Activated CD4-positive, alpha-beta T cell treated with anti-CD3 and anti-CD28 coated beads, Interleukin-2, amount 10 ng/mL, durations not matched to agents 7 days and 5 days (primary cell): ENCODE data around the gene SINHCAF. TPM values are rescaled to one million over a fixed set of nuclear protein-coding genes. Genes with fewer than 3 reads are reported as not detected.
"Not testable (repeated sequence)": the region's sequence is repeated elsewhere in the genome, so short reads cannot be mapped to it uniquely, and the experiment has no call there.

Experiments used
- CTCF ChIA-PET: fragments of 350-600 bp; sonication (Branson Sonifier 250); formaldehyde crosslinking; loops from one replicate; lab custom pipeline; 2021; ENCODE audit warnings: antibody characterized with exemption; lab: Charles Lee
- POLR2A ChIA-PET: fragments of 350-600 bp; sonication (Branson Sonifier 250); formaldehyde crosslinking; loops from one replicate; lab custom pipeline; 2021; ENCODE audit warnings: antibody characterized with exemption; lab: Charles Lee
- DNase-seq: peaks from one replicate; pipeline ENCODE4 v3.0.0-alpha.2; 2020
- H3K27ac Mint-ChIP-seq: one replicate; pipeline ENCODE4 v1.8.0; 2021; ENCODE audit warnings: mild to moderate bottlenecking, moderate library complexity, mixed read lengths
- H3K27me3 Mint-ChIP-seq: one replicate; pipeline ENCODE4 v1.8.0; 2021; ENCODE audit warnings: mixed read lengths
- H3K36me3 Mint-ChIP-seq: one replicate; pipeline ENCODE4 v1.8.0; 2021; ENCODE audit warnings: low read depth, mixed read lengths
- H3K4me1 Mint-ChIP-seq: one replicate; pipeline ENCODE4 v1.8.0; 2021; ENCODE audit warnings: mixed read lengths
- H3K4me3 Mint-ChIP-seq: one replicate; pipeline ENCODE4 v1.8.0; 2021; ENCODE audit warnings: mild to moderate bottlenecking, moderate library complexity, mixed read lengths
- H3K9me3 Mint-ChIP-seq: one replicate; pipeline ENCODE4 v1.8.0; 2021; ENCODE audit warnings: mixed read lengths
- total RNA-seq, 2 experiments: library from RNA; stranded (reverse); gene quantifications; one replicate each; pipeline ENCODE4 v1.2.3, GENCODE V29; 2021

Gene SINHCAF
- total RNA-seq, 2 experiments from 2014 or later, result 91.3 to 92.3 TPM

DNA sequence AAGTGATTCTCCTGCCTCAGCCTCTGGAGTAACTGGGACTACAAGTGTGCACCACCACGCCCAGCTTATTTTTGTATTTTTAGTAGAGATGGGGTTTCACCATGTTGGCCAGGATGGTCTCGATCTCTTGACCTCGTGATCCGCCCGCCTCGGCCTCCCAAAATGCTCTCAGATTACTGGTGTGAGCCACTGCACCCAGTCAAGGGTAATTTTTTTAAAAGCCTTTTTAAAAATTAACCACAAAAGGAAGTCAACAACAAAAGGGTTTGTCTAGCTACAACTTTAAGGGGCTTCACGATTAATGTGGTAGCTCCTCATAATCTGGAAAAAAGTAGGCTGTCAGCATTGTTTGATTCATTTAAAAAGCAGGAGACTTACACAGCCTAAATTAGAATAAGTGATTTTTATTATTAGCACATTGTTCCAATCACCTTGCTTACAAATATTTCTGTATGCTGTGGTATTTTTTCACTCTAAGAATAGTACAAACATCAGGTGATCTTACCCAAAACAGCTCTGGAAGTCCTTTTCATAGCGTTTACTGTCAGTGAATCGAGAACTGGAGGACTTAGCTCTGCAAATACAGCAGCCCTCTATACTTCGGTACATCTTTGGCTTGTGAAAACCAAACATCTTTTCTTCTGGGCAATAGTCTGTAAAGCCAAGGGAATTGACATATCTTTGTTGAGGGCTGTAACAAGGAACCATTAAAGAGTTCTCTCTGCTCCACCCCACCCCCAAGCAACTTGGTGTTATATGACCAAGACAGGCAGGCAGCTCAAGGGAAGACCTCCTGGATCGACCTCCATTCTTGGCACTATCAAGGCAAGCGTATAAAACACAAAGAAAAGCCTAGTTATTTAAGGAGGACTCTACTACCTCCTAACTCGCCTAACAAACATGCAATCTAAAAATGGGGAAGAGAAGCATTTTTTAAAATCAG is 28.1 kb downstream of the SINHCAF start:
- no peak overlapping the region for H3K27ac Mint-ChIP-seq
- peaks cover 28% of the 10 kb centered on the region for H3K4me1 Mint-ChIP-seq
- no peak for DNase-seq
- POLR2A ChIA-PET, result no interaction called here
- H3K27me3 Mint-ChIP-seq, result no peaks in the 10 kb centered on the region
- H3K4me3 Mint-ChIP-seq, result no peak overlapping the region
- H3K9me3 Mint-ChIP-seq, result no peaks in the 10 kb centered on the region
- H3K36me3 Mint-ChIP-seq, result peaks cover 46% of the 10 kb centered on the region
- CTCF ChIA-PET, result interaction anchor here (1.0 to 1.4 kb wide), 2 partner anchors 11 to 25 kb away, joined by 3 read pairs; no protein-coding TSS in a partner anchor

DNA sequence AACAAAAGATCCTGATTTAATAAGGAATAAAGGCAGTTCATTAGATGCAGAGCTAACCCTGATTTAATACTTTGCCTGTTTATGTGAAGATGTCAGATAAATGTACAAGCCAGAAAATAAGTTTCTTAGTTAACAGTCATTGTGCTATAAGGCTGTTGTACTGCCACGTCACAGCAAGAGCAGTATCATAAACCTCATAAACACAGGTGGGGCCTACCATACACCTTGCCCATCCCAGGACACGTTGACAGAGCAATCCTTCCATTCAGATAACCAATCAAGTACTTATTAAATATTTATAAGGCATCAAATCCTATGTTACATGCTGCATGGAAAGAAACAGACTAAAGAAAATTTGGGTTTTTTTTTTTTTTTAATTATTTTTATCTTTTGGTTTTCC is 36.5 kb downstream of the SINHCAF start:
- Mint-ChIP-seq H3K36me3 (peaks cover 62% of the 10 kb centered on the region), H3K4me1 (peaks cover 7% of the 10 kb centered on the region), H3K27ac (no peak overlapping the region), H3K4me3 (no peak overlapping the region), H3K9me3 (no peaks in the 10 kb centered on the region), H3K27me3 (no peaks in the 10 kb centered on the region)
- DNase-seq, result no peak
- CTCF ChIA-PET, result interaction anchor here (1.0 to 1.1 kb wide), 2 partner anchors 18 to 28 kb away, joined by 3 to 4 read pairs; no protein-coding TSS in a partner anchor
- POLR2A ChIA-PET, result no interaction called here

DNA sequence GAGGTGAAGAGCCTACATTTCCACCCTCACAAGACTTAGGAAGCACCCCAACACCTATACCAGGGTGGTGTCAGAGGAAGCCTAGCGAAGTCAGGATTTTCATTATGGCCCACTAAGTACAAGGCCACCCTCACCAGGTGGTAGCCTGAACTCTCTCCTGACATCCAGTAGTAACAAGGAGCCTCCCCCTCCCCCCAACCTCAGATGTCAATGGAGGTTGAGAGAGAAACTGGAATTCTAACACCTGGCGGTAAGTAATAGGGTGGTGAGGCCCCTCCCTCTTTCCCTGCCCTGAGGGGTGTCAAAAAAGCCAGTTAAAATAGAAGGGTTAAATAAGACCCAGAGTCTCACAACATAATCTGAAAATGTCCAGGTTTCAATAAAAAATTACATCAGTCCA is 37.6 kb downstream of the SINHCAF start:
- POLR2A ChIA-PET, result no interaction called here
- H3K27ac Mint-ChIP-seq, result peak overlapping the region; percentile 50
- peaks cover 64% of the 10 kb centered on the region for H3K36me3 Mint-ChIP-seq
- no peak for DNase-seq
- H3K27me3 Mint-ChIP-seq, result no peaks in the 10 kb centered on the region
- CTCF ChIA-PET, result no interaction called here
- no peaks in the 10 kb centered on the region for H3K9me3 Mint-ChIP-seq
- no peak overlapping the region for H3K4me3 Mint-ChIP-seq
- H3K4me1 Mint-ChIP-seq, result peaks cover 2% of the 10 kb centered on the region

DNA sequence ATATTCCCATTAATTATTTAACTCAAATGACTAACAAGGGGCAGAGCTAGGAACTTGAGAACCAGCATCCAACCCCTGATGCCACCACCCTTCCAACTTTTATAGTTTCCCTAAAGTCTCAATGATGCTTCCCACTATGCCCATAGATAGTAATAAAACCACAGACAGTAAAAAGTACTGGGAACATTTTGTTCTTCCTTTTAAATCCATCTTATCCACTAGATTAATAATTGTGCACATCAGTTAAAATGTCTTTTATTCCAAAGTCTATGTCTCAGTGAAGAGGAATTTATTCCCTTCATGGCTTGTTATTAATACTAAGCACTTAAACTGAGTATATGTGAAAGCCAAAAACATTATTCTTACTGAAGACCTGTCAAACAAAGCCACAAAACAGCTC is 45.8 kb downstream of the SINHCAF start:
- Mint-ChIP-seq H3K36me3 (peaks cover 44% of the 10 kb centered on the region), H3K4me1 (no peaks in the 10 kb centered on the region), H3K27me3 (no peaks in the 10 kb centered on the region), H3K4me3 (no peak overlapping the region), H3K27ac (no peak overlapping the region), H3K9me3 (no peaks in the 10 kb centered on the region)
- DNase-seq, result no peak
- ChIA-PET POLR2A (no interaction called here), CTCF (interaction anchor here (0.5 kb wide), 1 partner anchor 20 kb away, joined by 4 read pairs; no protein-coding TSS in a partner anchor)

DNA sequence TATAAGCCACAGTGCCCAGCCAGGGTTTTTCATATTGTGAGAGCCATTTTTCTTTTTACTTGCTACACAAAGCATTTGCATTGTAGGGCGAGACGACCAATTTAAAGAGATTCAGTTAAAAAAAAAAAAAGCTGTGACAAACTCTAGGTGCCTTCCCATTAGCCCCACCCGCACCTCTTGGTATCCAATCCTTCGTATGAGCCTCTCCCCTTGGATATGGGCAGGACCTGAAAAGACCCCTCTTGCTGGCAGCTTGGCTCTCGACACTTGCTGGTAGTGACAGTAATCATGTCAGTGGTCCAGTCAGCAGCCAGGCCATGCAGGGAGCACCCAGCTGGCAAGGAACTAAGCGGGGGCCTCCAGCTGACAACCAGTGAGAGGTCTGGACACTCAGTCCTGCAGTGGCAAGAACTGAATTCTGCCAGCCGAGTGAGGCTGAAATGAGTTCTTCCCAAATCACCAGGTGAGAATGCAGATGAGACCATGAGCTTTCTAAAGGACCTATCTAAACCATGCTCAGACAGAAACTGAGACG is 46.5 kb downstream of the SINHCAF start:
- Mint-ChIP-seq H3K9me3 (no peaks in the 10 kb centered on the region), H3K4me3 (no peak overlapping the region), H3K4me1 (no peaks in the 10 kb centered on the region), H3K27ac (no peak overlapping the region), H3K36me3 (peaks cover 38% of the 10 kb centered on the region), H3K27me3 (no peaks in the 10 kb centered on the region)
- no peak for DNase-seq
- POLR2A ChIA-PET, result no interaction called here
- CTCF ChIA-PET, result interaction anchor here (0.6 to 0.7 kb wide), 2 partner anchors 22 to 124 kb away, joined by 3 read pairs; no protein-coding TSS in a partner anchor

DNA sequence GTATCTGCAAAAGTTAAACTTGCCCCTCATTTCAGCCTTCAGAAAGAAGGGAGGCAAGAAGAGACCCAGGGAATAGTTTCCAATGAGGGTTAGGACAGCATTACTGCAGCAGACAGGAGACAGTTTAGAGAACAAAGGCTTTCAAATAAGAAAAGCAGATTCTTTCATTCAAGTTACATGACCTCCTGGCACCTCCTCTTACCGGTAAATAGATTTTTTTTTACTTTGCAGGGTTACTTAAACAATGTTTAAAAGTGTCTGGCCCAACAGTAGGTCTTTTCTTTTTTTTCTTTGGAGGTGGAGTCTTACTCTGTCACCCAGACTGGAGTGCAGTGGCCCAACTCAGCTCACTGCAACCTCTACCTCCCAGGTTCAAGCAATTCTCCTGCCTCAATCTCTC is 47.1 kb downstream of the SINHCAF start:
- H3K4me3 Mint-ChIP-seq, result no peak overlapping the region
- no peak for DNase-seq
- POLR2A ChIA-PET, result no interaction called here
- no peaks in the 10 kb centered on the region for H3K27me3 Mint-ChIP-seq
- no peaks in the 10 kb centered on the region for H3K4me1 Mint-ChIP-seq
- CTCF ChIA-PET, result no interaction called here
- no peaks in the 10 kb centered on the region for H3K9me3 Mint-ChIP-seq
- no peak overlapping the region for H3K27ac Mint-ChIP-seq
- peaks cover 37% of the 10 kb centered on the region for H3K36me3 Mint-ChIP-seq

DNA sequence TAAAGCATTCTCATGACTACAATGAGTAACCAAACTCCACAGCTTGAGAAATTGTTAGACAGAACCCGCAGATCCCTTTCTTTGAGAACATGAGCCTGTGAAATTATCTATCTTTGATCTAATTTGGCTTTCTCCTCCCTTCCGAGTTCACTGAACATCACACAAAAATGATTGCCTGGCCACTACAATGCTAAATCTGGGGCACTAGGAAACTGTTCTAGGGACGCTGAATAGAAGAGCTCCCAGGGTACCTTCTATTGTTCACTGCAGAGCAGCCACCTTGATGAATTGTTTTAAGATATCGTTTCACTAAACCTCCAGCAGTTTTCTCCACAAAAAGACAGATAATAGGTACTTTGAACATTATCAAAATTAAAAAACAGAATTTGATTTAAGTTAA is 47.5 kb downstream of the SINHCAF start:
- H3K4me3 Mint-ChIP-seq, result no peak overlapping the region
- H3K4me1 Mint-ChIP-seq, result no peaks in the 10 kb centered on the region
- H3K9me3 Mint-ChIP-seq, result no peaks in the 10 kb centered on the region
- H3K36me3 Mint-ChIP-seq, result peaks cover 37% of the 10 kb centered on the region
- no peak for DNase-seq
- POLR2A ChIA-PET, result no interaction called here
- CTCF ChIA-PET, result no interaction called here
- no peak overlapping the region for H3K27ac Mint-ChIP-seq
- H3K27me3 Mint-ChIP-seq, result no peaks in the 10 kb centered on the region

DNA sequence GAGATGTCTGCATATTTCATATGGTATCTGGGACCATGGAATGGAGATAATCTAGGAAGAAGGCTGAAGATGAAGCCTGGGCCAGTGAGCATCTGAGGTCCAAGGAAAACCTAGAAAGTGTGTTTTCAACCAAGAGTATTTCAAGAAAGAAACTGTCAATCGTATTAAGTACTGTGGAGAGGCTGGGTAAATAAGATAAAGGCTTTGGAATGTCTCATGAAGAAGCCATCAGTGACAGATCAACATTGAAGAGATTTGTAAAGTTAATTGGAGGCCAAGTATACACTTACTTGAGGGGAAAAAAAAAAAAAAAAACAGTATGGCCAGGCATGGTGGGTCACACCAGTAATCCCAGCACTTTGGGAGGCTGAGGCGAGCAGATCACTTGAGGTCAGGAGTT is 48.9 kb downstream of the SINHCAF start:
- no peak overlapping the region for H3K27ac Mint-ChIP-seq
- POLR2A ChIA-PET, result interaction anchor here (0.6 kb wide), 1 partner anchor 441 kb away, joined by 10 read pairs; no protein-coding TSS in a partner anchor
- DNase-seq, result no peak
- H3K36me3 Mint-ChIP-seq, result peaks cover 30% of the 10 kb centered on the region
- H3K4me3 Mint-ChIP-seq, result no peak overlapping the region
- CTCF ChIA-PET, result no interaction called here
- no peaks in the 10 kb centered on the region for H3K27me3 Mint-ChIP-seq
- H3K4me1 Mint-ChIP-seq, result no peaks in the 10 kb centered on the region
- H3K9me3 Mint-ChIP-seq, result no peaks in the 10 kb centered on the region

DNA sequence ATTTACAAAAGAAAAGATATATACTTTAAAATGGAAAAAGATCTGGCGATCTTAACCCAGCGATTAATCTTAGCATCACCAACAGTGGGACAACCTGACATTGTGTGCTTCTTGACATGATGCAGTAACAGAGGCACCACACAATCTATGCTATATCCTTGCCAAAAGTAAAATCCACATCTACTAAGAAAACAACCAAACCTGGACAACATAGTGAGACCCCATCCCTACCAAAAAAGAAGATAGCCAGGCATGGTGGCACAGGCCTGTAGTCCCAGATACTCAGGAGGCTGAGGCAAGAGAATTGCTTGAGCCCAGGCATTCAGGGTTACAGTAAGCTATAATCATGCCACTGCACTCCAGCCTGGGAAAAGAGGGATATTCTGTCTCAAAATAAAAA is 50.5 kb downstream of the SINHCAF start:
- Mint-ChIP-seq H3K4me1 (peaks cover 3% of the 10 kb centered on the region), H3K27me3 (no peaks in the 10 kb centered on the region), H3K27ac (no peak overlapping the region), H3K36me3 (peaks cover 28% of the 10 kb centered on the region), H3K4me3 (no peak overlapping the region), H3K9me3 (no peaks in the 10 kb centered on the region)
- ChIA-PET CTCF (no interaction called here), POLR2A (no interaction called here)
- no peak for DNase-seq

DNA sequence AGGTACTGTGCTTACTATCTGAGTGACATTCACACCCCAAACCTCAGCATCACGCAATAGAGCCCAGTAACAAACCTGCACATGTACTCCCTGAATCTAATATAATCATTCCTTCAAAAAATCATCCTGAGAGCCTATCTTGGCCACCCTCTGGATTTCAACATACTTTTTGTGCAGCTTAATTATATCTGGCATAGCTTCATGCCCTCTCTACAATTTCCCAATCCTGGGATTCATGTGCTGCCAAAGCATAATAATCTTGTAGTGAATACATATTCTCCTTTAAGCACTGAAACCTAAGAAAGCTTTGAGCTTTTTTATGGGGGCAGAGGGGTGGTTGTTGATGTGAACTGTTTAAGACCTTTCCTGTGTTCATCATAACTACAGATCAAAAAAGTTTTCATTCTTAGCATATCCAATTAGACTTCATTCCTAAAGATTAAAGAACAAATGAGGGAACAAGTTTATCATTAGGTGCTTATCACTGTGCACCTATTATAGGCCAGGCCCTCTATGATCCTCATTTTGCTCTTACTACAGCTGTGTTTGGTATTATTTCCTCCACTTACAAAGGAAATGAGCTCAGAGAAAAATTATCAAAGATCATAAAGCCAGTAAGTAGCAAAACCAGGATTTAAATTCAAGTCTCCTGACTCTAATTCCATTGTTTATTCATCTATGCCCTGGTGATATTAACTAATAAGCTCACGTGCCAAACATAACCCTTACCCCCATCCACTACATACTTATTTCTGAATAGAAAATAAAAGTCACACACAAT is 51.2 kb downstream of the SINHCAF start:
- H3K4me3 Mint-ChIP-seq, result no peak overlapping the region
- H3K27ac Mint-ChIP-seq, result no peak overlapping the region
- H3K9me3 Mint-ChIP-seq, result no peaks in the 10 kb centered on the region
- no peak for DNase-seq
- no peaks in the 10 kb centered on the region for H3K27me3 Mint-ChIP-seq
- H3K36me3 Mint-ChIP-seq, result peaks cover 23% of the 10 kb centered on the region
- POLR2A ChIA-PET, result no interaction called here
- CTCF ChIA-PET, result no interaction called here
- H3K4me1 Mint-ChIP-seq, result peaks cover 3% of the 10 kb centered on the region

DNA sequence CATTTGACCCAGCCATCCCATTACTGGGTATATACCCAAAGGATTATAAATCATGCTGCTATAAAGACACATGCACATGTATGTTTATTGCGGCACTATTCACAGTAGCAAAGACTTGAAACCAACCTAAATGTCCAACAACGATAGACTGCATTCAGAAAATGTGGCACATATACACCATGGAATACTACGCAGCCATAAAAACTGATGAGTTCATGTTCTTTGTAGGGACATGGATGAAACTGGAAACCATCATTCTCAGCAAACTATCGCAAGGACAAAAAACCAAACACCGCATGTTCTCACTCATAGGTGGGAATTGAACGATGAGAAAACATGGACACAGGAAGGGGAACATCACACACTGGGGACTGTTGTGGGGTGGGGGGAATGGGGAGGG is 52.2 kb downstream of the SINHCAF start:
- DNase-seq, H3K9me3 Mint-ChIP-seq, H3K27me3 Mint-ChIP-seq, H3K4me1 Mint-ChIP-seq, H3K27ac Mint-ChIP-seq, H3K4me3 Mint-ChIP-seq, CTCF ChIA-PET, POLR2A ChIA-PET: not testable (repeated sequence)
- peaks cover 26% of the 10 kb centered on the region for H3K36me3 Mint-ChIP-seq

DNA sequence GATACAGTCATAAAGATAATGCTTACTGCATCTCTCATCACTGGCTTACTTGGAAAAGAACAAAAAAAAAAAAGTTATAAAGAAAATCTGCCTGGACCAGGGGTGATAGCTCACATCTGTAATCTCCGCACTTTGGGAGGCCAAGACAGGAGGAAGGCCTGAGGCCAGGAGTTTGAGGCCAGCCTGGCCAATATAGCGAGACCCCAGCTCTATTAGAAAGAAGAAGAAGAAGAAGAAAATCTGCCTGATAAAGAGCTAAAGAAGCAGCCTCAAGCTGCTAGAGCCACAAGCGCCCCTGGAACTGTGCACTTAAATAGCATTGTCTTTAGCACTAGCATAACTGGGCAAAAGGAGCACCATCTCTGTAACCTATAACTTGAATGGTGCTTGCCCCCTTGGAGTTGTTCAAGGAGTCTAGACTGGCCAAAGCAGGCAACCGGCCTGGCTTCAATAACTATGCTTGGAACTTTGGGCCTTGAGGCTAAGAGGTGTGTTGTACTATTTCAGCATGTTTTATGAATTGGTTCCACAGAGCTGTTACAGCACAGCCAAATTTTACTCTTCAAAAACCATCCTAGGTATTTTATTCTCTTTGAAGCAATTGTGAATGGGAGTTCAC is 53.2 kb downstream of the SINHCAF start:
- Mint-ChIP-seq H3K4me1 (peaks cover 3% of the 10 kb centered on the region), H3K9me3 (no peaks in the 10 kb centered on the region), H3K27me3 (no peaks in the 10 kb centered on the region), H3K36me3 (peaks cover 19% of the 10 kb centered on the region), H3K4me3 (no peak overlapping the region), H3K27ac (no peak overlapping the region)
- no peak for DNase-seq
- ChIA-PET POLR2A (no interaction called here), CTCF (interaction anchor here (0.6 to 2.2 kb wide), 12 partner anchors 10 to 939 kb away, joined by 3 to 11 read pairs (median 4); no protein-coding TSS in a partner anchor)
